Left renal pelvis (tissue), 4 donors: ENCODE measurements around the gene SLC15A5. TPM values are rescaled to one million over a fixed set of nuclear protein-coding genes. Genes with fewer than 3 reads are reported as not detected.

Experiments used
- DNase-seq, 4 donors: peaks; one replicate each; pipeline ENCODE4 v3.0.0-alpha.2; 2013; ENCODE audit warnings: low read depth in 4 of 4, low spot score in 3 of 4
- polyA plus RNA-seq, 4 donors: library from polyadenylated mRNA; unstranded; fragments of 120-200 nt; gene quantifications; one replicate each; pipeline ENCODE4 v1.2.1, GENCODE V29; 2013; ENCODE audit not compliant: insufficient read length in 4 of 4

Gene SLC15A5
- polyA plus RNA-seq, 4 donors, result 0.05 TPM; not detected in 3

- DNase-seq, result no peak
Measured at GRCh38 chr12:16266085-16266484, 11.4 kb downstream of the SLC15A5 start.

DNA sequence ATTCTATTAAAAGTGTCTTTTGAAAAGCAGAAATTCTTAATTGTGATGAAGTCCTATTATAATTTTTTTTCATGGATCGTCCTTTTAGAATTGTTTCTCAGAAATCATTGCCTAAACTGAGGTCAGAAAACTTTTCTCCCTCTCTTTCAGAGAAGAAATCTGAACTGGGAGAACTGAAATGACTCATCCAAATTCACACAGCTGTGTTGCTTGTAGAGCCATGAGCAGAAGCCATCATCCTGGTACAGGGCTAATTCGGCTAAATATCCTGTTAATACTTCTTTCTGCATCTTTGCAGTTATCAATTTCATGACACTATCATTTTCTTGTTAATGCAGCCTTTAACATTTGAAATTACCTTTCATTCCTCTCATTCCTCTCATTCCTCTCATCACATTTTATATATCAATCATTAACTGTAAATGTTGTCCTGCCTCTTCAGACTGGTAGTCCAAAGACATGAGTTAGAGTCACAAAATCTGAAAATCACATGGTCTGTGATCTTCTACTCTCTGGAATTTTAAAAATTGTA lies 15.5 kb downstream of the SLC15A5 start:
- DNase-seq, result no peak

DNA sequence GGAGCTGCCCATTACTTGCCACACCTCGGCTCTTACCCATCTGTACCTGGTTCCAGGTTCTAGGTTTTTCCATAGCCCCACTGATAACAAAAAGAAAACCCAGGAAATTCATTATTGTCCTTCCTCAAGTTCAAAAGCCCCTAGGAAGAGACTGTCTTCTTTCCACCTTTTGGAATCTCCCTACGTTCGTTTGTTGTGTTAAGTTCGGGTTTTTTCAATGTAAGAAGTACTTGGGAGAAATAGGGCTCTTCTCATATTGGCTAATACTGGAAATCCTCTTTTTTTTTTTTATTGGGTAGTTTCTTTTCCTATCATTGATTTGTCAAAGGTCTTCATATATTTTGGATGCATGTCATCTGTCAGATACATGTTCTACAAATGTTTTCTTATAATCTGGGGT lies 17.3 kb downstream of the SLC15A5 start:
- no peak for DNase-seq

DNA sequence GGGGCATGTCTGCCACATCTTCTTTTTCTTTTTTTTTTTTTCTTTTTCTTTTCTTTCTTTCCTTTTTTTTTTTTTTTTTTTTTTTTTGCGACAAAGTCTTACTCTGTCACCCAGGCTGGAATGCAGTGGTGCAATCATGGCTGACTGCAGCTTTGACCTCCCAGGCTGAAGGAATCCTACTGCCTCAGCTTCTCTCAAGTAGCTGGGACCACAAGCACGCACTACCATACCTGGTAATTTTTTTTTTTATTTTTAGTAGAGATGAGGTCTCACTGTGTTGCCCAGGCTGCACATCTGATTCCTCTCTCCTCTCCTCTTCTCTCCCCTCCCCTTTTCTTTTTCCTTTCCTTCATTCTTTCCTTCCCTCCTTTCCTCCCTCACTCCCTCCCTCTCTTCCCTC lies 18.5 kb downstream of the SLC15A5 start:
- DNase-seq, result no peak

DNA sequence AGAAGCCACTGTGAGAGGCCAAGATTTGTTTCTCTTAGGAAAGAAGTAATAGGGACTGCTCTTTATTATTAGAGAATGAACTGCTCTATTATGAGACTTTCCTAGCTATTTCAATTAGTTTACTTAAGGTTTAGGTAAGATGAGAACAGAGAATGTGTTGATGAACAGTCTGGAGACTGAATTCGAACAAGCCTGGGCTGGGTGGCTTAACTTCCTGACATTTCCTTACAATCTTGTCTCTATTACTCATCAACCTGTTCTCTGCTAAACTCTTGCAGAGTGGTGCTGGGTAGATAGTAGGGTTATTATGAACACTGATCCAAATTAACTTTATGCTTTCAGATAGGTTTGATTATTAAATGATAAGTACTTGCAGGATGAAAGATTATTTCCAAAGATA lies 31.2 kb downstream of the SLC15A5 start:
- no peak for DNase-seq

GRCh38 chr12:16245209-16245608 lies 32.3 kb downstream of the SLC15A5 start:
- DNase-seq, result no peak

DNA sequence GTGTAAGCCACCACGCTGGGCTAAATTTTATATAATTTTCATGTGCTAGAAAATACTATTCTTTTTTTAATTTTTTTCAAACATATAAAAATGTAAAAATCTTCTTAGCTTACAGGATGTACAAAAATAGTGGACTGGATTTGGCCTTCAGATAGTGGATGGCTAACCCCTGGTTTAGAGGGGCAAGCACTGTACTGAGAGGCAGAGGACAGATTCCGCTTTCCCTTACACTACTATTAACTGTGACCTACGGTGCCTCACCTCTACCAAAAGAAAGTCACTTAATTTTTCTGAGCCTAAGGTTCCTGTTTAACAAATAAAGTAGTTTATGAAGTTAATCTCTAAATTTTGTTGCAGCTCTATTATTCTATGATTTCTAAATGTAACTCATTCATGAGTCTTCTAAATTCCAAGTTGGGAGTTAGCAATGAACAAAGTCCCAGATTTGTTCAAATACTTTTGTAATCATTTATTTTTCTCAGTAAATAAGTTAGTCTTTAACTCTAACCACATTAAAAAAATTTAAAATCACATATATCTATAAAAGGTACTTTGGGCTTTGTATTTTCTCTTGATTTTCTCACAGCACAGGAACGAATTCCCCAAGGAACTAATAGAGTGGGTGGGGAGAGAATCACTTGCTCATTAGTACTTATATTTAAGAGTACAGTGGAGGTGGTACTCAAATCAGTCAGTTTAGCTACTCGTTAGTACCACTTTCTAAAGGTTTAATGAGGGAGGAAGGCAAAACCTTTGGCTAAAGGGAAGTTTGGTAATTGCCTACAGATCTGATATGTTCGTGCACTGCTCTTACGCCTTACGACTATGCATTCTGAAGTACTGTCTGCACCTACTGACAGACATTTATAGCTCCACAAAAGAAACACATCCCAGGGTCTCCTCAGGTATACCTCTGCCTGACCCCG lies 33.7 kb downstream of the SLC15A5 start:
- DNase-seq, result no peak

DNA sequence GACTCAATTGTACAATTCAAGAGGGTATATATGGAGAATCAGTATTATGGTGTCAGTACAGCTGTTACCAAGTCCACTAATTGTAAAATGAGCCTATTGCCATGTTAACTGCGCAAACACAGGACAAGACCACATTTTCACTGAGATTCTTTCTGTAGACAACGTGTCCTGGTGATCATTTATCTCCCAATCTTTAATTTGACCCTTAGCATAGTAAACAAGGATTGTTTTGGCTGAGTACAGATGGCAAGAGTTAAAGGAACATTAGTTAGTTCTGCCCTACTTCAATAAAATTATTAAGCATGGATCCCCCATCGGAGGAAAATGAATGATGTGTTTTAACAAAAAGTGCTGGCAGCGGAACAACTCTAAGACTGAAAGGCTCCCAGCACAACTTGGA lies 36.1 kb downstream of the SLC15A5 start:
- no peak for DNase-seq

DNA sequence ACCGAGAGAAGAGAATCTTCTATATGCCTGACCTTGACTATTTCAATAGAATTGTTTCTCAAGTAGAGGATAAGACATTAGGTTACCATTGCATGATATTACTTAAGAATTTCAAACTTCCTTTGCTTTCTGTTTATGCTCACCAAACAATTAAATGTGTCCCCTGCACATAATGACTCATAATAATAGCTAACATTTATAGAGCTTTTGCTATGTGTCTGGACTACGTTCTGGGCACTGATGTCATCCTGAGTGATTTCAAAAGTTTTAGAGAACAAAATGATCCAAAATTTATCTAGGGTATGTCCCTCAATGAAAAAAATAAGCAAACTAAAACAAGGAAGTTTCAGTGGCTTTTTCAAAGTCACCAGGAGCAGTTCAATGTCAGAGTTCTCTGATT lies 38.8 kb downstream of the SLC15A5 start:
- DNase-seq, result no peak

GRCh38 chr12:16229676-16230075 lies 47.8 kb downstream of the SLC15A5 start:
- DNase-seq, result no peak

DNA sequence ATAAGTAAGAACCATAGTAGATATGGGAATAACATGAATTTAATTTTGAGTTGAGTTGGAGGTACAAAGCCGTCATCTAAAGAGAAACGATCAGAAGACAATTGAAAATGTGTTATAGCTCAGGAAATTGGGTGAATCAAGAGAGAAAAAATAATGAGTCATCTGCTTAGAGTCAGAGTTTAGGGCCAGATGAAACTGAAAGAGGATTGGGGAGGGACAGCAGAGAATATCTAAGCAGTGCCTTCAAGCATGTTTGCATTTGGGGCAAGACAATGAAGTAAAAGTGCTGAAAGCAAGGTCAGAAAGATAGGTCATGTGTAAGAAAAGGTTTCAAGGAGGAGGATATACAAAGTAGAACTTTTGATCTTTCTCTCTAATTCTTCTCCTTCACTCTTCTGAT lies 49.4 kb downstream of the SLC15A5 start:
- no peak for DNase-seq

DNA sequence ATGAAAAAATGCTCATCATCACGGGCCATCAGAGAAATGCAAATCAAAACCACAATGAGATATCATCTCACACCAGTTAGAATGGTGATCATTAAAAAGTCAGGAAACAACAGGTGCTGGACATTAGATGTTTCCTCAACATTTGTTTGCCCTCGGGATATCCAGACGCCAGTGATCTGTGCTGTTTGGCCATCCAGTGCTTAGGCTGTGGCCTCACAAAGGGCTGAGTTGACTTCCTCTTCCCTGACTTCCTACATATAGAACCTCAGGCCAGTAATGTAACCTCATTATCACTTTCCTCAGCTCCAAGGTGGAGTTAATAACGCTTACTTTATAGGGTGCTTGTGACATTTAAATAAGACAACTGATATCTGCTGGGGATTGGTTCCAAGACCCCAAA lies 51.8 kb downstream of the SLC15A5 start:
- no peak for DNase-seq

DNA sequence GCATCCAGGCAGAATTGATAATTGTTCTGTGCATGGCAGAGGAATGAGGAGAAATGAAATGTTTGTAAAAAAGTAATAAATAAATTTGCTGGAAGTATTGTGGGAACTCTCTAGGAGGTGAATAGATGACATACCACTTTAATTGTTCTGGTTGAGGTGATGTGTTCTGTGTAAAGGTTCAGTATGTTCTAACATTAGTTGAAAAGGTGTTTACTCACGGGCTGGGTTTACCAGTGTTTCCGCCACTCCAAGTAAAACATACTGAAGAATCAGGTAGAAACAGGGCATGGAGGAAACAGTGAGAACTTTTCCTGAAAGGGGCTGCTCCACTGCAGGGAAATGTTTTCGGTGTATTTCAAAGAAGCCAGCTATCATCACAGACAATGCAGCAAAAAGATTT lies 53.3 kb downstream of the SLC15A5 start:
- no peak for DNase-seq

GRCh38 chr12:16221776-16222175 lies 55.7 kb downstream of the SLC15A5 start:
- DNase-seq, result no peak

DNA sequence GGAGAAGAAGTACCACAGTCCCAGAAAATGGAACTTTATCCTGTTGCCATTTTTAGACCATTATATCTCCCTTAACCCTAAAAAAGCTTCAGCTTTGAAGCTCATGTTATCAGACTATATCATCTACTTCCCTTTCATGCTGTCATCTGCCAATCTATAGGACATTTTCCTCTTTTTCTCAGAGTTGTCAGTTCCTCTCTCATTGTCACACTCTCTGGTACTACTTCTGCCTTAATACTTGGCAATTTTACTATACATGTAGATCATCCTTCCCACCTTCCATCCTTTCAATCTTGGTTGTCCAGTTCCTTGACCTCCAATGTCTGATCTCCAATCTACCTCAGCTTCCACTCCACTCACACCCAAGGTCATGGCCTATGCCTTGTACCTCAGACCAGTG lies 57.4 kb downstream of the SLC15A5 start:
- DNase-seq, result no peak

DNA sequence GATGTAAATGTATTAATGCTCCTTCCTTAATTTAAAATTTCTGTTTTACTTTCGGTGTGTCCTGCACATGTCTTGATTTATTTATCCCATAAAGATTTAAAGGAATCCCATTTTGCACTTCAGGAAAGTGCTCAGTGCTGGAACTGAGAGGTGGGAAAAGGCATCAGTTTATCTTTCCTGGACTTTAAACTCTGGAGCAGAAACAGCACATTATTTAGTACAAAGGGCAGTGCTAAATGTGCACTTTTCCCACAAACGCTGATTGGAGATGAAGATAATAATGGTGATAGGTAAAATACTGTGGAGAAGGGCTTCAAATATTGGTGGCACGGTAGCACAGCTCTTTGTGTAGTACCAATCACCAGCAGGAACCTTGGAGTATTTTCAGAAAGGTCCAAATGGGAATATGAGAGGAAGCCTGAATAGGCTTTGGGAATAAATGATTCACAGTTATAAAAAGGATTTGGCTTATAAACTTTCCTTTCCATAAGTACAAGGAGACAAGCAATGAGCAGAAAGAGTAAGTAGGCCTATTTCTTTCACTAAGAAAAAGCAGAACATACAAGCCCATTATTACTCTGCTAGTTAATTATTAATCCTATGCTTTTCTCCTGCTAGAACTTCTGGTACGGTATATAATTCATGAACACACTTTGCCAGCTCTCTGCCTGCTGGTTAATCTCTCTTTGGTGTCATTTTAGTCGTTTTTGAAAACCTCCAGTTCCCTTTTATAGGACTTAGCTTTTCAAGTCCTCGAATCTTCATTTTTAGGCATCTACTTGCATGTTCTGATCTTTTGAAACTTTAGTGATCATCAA lies 58.3 kb downstream of the SLC15A5 start:
- no peak for DNase-seq

- DNase-seq, result no peak
Measured at GRCh38 chr12:16218234-16218633, 59.3 kb downstream of the SLC15A5 start.

- DNase-seq, result no peak
Measured at GRCh38 chr12:16211731-16212130, 65.8 kb downstream of the SLC15A5 start.

DNA sequence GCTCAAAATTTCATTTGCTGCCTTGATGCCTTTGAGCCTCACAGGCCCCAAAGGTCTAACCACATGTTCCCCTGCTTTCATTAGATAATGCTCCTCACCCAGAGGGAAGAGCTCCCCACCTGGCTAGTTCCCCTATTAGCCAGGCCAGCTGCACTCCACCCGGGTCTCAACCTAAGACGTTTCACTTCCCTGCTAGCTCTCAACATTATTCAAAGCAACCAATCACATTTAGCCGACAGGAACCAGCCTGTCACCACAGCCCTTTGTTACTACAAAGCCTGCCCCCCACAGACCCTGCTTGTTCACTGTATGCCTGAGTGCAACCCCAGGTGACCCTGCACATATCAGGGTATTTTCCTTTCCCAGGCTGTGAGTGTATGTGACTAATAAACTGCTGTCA lies 78.6 kb downstream of the SLC15A5 start:
- DNase-seq, result no peak

DNA sequence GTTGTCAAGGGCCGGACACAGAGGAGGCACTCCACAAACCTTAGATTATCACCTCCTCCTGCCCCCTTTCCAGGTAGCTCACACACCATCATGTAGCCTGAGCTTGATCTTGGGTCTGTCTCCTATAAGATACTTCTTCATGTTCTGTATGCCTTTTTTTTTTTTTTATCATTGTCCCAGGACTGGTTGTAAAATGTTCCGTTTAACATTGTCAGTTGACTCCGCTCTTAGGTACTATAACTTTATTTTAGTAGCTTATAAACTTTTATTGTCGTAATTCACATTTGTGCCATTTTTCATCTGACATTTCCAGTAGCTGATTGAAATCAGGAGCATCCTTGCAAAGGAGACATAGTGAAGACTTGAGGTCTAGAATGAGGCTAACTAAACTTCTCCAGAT lies 79.9 kb downstream of the SLC15A5 start:
- no peak for DNase-seq

GRCh38 chr12:16189849-16190248 lies 87.6 kb downstream of the SLC15A5 start:
- no peak for DNase-seq

DNA sequence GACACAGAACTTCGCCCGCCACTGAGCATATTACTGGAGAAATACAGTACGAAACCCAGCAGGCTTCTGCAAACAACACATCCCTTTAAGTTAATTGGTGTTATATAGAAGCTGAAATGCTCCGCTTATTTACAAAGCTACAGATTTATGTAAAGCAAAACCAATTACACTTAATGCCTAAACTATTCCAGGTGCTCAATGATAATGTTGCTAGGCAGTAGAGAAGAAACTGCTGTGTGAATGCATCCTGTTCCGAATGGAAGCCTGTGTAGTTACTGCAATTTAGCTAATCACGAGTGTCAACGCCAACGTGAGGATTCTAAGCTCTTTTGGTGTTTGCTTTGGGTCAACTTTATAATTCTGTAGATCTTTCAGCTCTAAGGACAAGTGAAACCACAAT lies 89.8 kb downstream of the SLC15A5 start:
- no peak for DNase-seq
